Natural killer cell (primary cell): ENCODE data around the gene LEMD2. TPM values are rescaled to one million over a fixed set of nuclear protein-coding genes. Genes with fewer than 3 reads are reported as not detected.
A peak's percentile ranks its signal among the peaks of the same experiment; 100 is the strongest.

Experiments used
- ATAC-seq, 3 donors: fragments of 150-1000 bp in 2 of 3; fragments of 200-7000 bp in 1 of 3; cut with Tn5 transposase; 1 replicate in 1 of 3; 2 replicates in 2 of 3; pipeline ENCODE4 v1.10.0; 2021; ENCODE audit warnings: mild to moderate bottlenecking in 2 of 3, moderate library complexity in 2 of 3
- DNase-seq, 2 donors: peaks; one replicate each; pipeline versions ENCODE4 v3.0.0 to v3.0.0-alpha.2; 2013 to 2021; ENCODE audit warnings: mixed read lengths in 1 of 2
- H3K27ac ChIP-seq: one replicate; pipeline ENCODE4 v1.5.1; 2013; ENCODE audit warnings: mild to moderate bottlenecking, low read length
- H3K27me3 ChIP-seq: one replicate; pipeline ENCODE4 v1.6.1; 2013; ENCODE audit warnings: low read length; ENCODE audit not compliant: control insufficient read depth, insufficient read depth
- H3K36me3 ChIP-seq: one replicate; pipeline ENCODE4 v1.6.1; 2013; ENCODE audit warnings: low read length; ENCODE audit not compliant: control insufficient read depth, insufficient read depth
- H3K4me1 ChIP-seq: one replicate; pipeline ENCODE4 v1.6.1; 2013; ENCODE audit warnings: low read length; ENCODE audit not compliant: control insufficient read depth, insufficient read depth
- H3K4me3 ChIP-seq: one replicate; pipeline ENCODE4 v1.5.1; 2013; ENCODE audit warnings: low read length
- H3K9me3 ChIP-seq: one replicate; pipeline ENCODE4 v1.6.1; 2013; ENCODE audit warnings: low read length; ENCODE audit not compliant: control insufficient read depth, insufficient read depth
- H3K27ac Mint-ChIP-seq, 2 donors: one replicate each; pipeline ENCODE4 v1.8.0; 2022; ENCODE audit warnings: mild to moderate bottlenecking in 2 of 2, mixed read lengths in 2 of 2, moderate library complexity in 1 of 2
- H3K27me3 Mint-ChIP-seq, 2 donors: one replicate each; pipeline ENCODE4 v1.8.0; 2022; ENCODE audit warnings: low read depth in 2 of 2, mixed read lengths in 2 of 2
- H3K36me3 Mint-ChIP-seq: one replicate; pipeline ENCODE4 v1.8.0; 2022; ENCODE audit warnings: mixed read lengths
- H3K4me1 Mint-ChIP-seq, 2 donors: one replicate each; pipeline ENCODE4 v1.8.0; 2022; ENCODE audit warnings: mixed read lengths in 2 of 2
- H3K4me3 Mint-ChIP-seq: one replicate; pipeline ENCODE4 v1.8.0; 2022; ENCODE audit warnings: mild to moderate bottlenecking, moderate library complexity, mixed read lengths
- H3K9me3 Mint-ChIP-seq, 2 donors: one replicate each; pipeline ENCODE4 v1.8.0; 2022; ENCODE audit warnings: mixed read lengths in 2 of 2
- WGBS: methylation state at CpG from one replicate; pipeline ENCODE4 v1.1.7; 2013; ENCODE audit warnings: missing lambda C conversion rate; ENCODE audit not compliant: insufficient coverage; 5-methylcytosine and 5-hydroxymethylcytosine counted together
- intact Hi-C: fragments of 100-400 bp; cut with micrococcal nuclease; formaldehyde crosslinking; loops from one replicate; pipeline ENCODE4 v1.14.2; 2022
- total RNA-seq, 4 donors: library from RNA; stranded (reverse); fragments of 120-200 nt in 1 of 4; gene quantifications; one replicate each; pipeline versions ENCODE4 v1.2.3 to v1.2.4, GENCODE V29; 2013 to 2022
- TF ChIP-seq, protein P1 (sequence below): fragments of 200-600 bp; IDR thresholded peaks from one replicate; pipeline ENCODE4 v1.8.0; 2022; ENCODE audit warnings: antibody characterized with exemption

LEMD2 gene
- total RNA-seq, 3 donors from 2014 or later (not counting 1 experiment from before 2014, with no cell fraction given), result 109 to 133 (median 121) TPM

DNA sequence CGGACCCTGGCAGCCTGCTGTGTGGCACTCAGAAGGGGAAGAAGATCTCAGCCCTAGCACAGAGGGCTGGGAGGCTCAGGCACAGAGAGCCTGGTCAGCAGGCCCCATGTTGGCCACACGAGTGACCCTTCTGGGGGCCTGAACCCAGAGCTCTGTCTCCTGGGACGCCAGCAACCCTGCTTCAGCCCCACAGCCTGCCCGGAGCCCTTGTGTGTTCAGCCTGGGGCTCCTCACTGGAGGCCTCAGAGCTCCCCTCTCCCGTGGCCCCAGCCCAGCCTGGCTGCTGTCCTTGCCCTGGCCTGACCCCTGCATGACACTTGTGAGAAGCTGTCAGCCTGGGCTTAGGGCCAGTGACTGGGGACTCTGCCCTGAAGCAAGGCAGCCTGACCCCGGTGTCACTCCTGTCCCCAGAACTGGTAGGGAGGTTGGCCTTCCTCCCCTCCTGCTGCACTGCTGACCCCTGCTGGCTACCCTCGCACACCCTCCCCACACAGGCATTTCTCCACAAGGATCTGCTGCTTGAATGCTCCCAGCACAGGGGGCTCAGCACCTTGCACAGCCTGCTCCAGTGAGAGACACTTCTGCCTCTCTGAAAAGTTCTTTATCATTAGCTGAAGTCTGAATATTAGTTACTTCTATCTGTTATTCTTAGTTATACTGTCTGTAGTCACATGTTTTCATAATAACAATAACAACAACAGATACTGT, 26.9 kb downstream of the LEMD2 start:
- 69% methylated on average over 7 of the region's 7 CpGs for WGBS
- no peaks in the 10 kb centered on the region for H3K4me1 Mint-ChIP-seq
- no peaks in the 10 kb centered on the region for H3K36me3 Mint-ChIP-seq
- peaks cover 1 to 9% of the 10 kb centered on the region in 2 donors for H3K27me3 Mint-ChIP-seq
- peak in 1 of 2 donors; percentile 59 for DNase-seq
- H3K27me3 ChIP-seq, result no peaks in the 10 kb centered on the region
- H3K27ac Mint-ChIP-seq, result no peak overlapping the region
- TF ChIP-seq, protein P1, sequence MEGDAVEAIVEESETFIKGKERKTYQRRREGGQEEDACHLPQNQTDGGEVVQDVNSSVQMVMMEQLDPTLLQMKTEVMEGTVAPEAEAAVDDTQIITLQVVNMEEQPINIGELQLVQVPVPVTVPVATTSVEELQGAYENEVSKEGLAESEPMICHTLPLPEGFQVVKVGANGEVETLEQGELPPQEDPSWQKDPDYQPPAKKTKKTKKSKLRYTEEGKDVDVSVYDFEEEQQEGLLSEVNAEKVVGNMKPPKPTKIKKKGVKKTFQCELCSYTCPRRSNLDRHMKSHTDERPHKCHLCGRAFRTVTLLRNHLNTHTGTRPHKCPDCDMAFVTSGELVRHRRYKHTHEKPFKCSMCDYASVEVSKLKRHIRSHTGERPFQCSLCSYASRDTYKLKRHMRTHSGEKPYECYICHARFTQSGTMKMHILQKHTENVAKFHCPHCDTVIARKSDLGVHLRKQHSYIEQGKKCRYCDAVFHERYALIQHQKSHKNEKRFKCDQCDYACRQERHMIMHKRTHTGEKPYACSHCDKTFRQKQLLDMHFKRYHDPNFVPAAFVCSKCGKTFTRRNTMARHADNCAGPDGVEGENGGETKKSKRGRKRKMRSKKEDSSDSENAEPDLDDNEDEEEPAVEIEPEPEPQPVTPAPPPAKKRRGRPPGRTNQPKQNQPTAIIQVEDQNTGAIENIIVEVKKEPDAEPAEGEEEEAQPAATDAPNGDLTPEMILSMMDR, result no peak
- no peak overlapping the region for H3K4me3 Mint-ChIP-seq
- H3K36me3 ChIP-seq, result no peaks in the 10 kb centered on the region
- no peaks in the 10 kb centered on the region for H3K9me3 ChIP-seq
- intact Hi-C loops, result no loop called here
- H3K4me1 ChIP-seq, result no peaks in the 10 kb centered on the region
- ATAC-seq, result peak in 1 of 3 donors; percentile 42
- H3K4me3 ChIP-seq, result no peak overlapping the region
- H3K27ac ChIP-seq, result no peak overlapping the region
- no peaks in the 10 kb centered on the region for H3K9me3 Mint-ChIP-seq

DNA sequence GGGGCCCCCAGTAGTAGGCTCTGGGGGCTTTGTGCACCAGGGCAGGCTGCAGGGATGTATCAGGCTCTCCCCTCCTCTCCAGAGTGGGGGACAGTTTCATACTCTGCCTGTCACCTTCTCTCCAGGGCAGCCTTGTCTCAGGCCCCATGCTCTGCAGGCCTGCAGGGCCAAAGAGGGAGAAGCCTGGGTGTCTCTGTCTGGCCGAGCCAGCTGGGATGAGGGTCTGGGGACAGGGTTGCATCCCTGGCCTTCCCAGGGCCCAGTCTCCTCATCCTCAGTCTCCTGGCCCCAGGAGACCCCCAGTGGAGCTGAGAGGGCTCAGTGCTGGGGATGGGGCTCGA, 27.4 kb downstream of the LEMD2 start:
- Histone ChIP-seq H3K36me3 (no peaks in the 10 kb centered on the region), H3K27ac (no peak overlapping the region), H3K9me3 (no peaks in the 10 kb centered on the region), H3K4me3 (no peak overlapping the region), H3K27me3 (no peaks in the 10 kb centered on the region), H3K4me1 (no peaks in the 10 kb centered on the region)
- Mint-ChIP-seq H3K9me3 (no peaks in the 10 kb centered on the region), H3K27ac (no peak overlapping the region), H3K4me3 (no peak overlapping the region), H3K4me1 (no peaks in the 10 kb centered on the region), H3K36me3 (no peaks in the 10 kb centered on the region), H3K27me3 (peaks cover 0 to 5% of the 10 kb centered on the region in 2 donors)
- intact Hi-C loops, result no loop called here
- DNase-seq (no peak), ATAC-seq (no peak)
- WGBS, result 79% methylated on average over 2 of the region's 2 CpGs
- TF ChIP-seq, protein P1, result no peak

DNA sequence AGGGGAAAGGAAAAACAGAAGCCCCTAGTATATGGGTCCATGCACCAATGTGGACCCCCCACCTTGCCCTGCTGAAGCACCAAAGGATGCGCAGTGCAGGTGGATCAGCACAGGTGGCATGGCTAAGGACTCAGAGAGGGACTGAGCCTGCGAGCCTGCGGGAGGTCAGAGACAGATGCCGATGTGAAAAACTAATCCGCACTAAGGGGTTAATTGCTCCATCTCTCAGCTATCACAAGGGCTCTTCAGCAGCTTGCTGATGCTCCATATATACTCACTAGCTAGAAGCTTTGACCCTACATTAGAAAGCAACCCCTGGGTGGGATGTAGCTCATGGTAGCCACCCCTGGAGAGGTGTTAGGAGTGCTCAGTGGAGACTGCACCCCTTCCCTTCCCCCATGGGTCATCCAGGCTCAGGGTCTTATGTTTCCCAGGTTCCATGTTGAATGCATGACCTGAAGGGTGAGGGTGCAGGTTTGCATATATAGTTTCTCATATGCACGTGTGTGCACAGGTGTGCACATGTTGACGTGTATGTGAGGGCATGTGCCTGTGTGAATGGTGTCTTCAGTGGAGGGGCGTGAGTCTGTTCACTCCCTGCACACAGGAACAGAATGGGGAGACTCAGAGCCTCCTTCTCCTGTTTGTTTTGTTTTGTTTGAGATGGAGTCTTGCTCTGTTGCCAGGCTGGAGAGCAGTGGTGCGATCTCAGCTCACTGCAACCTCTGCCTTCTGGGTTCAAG, 28.9 kb downstream of the LEMD2 start:
- WGBS, result 88% methylated on average over 9 of the region's 9 CpGs
- intact Hi-C loops, result no loop called here
- H3K27ac ChIP-seq, result no peak overlapping the region
- H3K36me3 ChIP-seq, result no peaks in the 10 kb centered on the region
- H3K4me1 ChIP-seq, result no peaks in the 10 kb centered on the region
- H3K27ac Mint-ChIP-seq, result no peak overlapping the region
- H3K9me3 Mint-ChIP-seq, result no peaks in the 10 kb centered on the region
- no peak overlapping the region for H3K4me3 Mint-ChIP-seq
- H3K9me3 ChIP-seq, result no peaks in the 10 kb centered on the region
- H3K27me3 ChIP-seq, result no peaks in the 10 kb centered on the region
- no peaks in the 10 kb centered on the region for H3K4me1 Mint-ChIP-seq
- no peak for DNase-seq
- TF ChIP-seq, protein P1, result no peak
- no peak for ATAC-seq
- no peaks in the 10 kb centered on the region for H3K36me3 Mint-ChIP-seq
- no peak overlapping the region for H3K4me3 ChIP-seq
- peaks cover 0 to 2% of the 10 kb centered on the region in 2 donors for H3K27me3 Mint-ChIP-seq
